ENCODE data around the gene OPN4. TPM values are rescaled to one million over a fixed set of nuclear protein-coding genes. Genes with fewer than 3 reads are reported as not detected.
A peak's percentile ranks its signal among the peaks of the same experiment; 100 is the strongest.

OPN4 gene
- total RNA-seq, 1 donor from 2014 or later, result not detected

DNA sequence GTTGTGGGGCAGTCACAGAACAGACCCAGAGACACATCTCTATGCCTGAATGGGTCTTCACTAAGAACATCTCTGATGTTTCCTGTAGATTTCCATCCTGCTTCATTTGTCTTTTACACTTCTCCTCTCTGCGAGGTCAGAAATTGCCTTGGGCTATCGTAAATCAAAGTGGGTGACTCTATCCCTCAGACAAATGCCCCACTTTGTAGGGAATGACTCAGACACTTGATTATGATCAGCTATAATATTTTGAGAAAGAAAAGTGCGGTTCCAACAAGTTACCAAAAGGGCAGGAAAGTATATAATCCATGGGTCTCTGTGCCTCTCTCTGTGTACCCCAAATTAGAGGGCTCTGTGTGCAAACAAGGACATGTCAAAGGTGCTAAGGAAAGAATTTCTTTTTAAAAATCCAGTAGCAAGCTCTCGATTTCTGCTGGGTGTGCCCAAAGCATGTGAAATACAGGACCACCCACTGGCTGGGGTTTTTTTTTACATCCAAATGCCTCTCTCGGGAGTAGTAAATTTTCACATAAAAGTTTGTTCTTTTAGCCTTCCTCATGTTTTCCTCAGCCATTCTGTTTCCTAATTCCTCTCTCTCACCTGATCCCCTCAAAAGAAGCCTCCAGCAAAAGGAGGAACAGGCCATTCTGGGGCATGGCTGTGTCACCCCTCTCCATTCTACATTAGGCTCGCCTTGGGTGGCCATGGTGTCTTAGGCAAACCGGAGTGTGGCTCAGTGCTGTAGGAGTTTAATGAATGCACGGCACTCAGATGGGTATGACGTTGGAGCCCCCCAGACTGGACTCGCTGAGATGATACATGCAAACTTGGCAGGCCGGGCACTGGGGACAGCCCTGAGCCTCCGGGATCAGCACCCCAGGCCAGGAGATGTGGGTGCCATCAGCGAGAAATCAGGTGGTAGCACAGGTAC is 6.3 kb upstream of the OPN4 start:
- no peak for ATAC-seq

GRCh38 chr10:86648704-86649427 is 5.5 kb upstream of the OPN4 start:
- ATAC-seq, result peak; percentile 64

DNA sequence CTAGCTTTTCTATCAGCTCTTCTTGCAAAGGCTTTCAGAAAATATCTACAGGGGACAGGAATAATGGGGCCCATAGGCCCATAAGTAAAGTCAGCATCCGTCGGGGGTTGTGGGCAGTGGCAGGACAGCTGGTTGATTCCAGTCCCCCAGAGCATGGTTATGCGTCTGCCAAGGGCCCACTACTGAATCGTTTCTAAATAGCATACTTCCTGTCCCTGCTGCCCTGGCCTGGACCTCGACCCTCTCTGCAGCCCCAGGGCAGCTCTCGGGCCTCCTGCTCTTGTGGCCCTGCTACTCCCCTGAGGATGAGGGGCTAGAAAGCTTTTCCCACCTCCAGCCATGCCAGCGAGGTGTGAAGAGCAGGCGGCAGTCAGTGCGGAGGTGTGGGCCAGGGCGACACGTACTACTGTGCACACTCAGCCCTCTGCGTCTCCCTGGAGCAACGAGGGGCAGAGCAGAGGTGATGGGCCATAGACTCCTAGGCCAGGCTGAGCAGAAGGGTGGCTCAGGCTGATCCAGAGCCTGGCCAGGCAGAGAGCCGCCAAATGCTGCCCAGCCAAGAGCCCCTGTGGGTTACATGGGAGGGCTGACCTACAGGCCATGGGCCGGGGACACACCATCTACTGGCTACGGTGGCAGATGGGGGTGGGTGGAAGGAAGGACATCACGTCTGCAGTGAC is 4.7 kb upstream of the OPN4 start:
- ATAC-seq, result no peak

GRCh38 chr10:86650151-86650550 is 4.2 kb upstream of the OPN4 start:
- no peak for ATAC-seq

GRCh38 chr10:86651021-86651471 is 3.3 kb upstream of the OPN4 start:
- no peak for ATAC-seq

DNA sequence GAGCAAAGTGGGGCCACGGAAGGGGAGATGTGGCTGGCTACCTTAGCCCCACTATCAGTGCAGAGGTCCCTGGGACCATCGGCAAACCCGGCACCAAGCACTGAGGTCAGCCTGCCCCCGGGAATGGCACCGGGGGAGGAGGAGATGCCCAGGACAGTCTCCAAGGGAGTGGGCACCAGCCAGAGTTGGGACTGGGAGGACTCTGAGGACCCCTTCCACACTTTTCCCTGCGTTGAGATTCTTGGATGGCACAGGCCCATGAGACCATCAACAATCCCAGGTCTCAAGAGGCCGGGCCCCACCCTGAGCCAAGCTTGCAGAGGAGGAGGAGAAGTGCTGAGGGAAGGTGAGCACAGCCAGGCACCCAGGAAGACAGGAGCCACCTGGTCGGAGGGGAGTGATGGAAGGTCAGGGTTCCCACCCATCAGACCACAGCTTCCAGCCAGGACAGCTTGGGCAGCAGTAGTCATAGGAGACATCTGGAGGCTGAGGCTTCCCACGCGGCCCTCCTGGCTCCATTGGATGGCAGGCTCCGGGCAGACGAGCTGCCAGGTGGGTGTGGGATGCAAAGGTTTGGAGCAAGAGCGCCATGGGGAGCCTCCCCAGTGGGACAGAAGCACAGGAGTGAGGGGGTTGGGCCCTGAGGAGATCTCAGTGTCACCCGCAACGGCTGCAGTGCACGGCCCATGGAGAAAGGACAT is 2.6 kb upstream of the OPN4 start:
- ATAC-seq, result no peak

GRCh38 chr10:86652361-86653202 is 1.8 kb upstream of the OPN4 start:
- no peak for ATAC-seq

GRCh38 chr10:86653379-86653778 is 968 bp upstream of the OPN4 start:
- ATAC-seq, result no peak

GRCh38 chr10:86653987-86654386 is 360 bp upstream of the OPN4 start:
- no peak for ATAC-seq

- no peak for ATAC-seq
These were observed 810 bp downstream of the OPN4 start for GRCh38 chr10:86655173-86655540.

DNA sequence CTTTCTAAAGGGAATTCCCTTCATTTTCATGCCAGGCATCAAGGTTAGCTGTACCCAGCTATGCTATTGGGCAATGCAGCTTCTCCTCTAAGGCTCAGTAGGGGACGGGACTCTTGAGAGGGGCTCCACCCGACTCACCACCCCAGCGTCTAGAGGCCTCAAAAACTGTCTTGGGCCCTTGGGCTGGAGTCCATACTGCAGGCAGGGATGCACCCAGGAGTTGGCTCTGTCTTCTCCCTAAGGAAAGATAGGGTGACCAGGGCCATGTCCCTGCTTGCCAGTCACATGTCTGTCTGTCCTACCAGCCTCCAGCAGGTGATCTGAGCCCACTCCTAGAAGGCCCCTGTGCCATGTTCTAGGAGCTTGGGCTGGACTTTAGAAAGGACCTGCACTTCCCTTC is 1.2 kb downstream of the OPN4 start:
- ATAC-seq, result no peak

DNA sequence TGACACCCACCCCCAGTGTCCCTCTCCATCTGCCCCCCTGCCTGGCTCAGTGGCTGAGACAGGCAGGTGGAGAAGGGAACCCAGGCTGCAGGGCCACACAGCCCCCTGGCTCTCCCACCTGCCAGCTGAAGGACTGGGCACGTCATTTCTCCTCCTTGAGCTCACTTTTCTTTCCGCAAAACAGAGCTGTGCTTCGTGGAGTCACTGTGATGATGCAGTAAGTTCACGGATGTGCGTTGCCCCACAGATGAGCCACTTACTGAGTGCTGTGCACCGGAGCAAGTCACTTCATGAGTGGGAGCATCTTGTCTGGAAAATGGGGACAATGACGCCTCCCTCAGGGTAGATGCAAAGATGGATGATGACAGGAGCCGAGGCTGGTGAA is 2.7 kb downstream of the OPN4 start:
- no peak for ATAC-seq

GRCh38 chr10:86657396-86658011 is 3.2 kb downstream of the OPN4 start:
- ATAC-seq, result no peak

DNA sequence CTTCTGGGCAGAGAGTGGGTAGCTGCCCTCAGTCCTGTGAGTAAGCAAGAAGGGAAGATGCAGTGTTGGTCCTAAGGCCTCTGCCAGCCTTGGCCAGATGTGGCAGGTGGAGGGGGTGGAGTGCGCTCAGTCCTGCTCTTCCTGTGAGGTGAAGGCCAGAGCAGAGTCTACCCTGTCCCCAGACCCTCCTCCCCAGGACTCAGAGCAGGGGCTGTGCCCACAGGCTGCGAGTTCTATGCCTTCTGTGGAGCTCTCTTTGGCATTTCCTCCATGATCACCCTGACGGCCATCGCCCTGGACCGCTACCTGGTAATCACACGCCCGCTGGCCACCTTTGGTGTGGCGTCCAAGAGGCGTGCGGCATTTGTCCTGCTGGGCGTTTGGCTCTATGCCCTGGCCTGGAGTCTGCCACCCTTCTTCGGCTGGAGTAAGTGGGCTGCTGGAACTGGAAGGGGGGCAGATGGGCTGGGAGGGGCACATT is 4.0 kb downstream of the OPN4 start:
- ATAC-seq, result no peak

- ATAC-seq, result no peak
These were observed 4.4 kb downstream of the OPN4 start for GRCh38 chr10:86658751-86659150.

GRCh38 chr10:86659161-86659691 is 4.9 kb downstream of the OPN4 start:
- ATAC-seq, result no peak

- ATAC-seq, result no peak
These were observed 5.5 kb downstream of the OPN4 start for GRCh38 chr10:86659721-86660453.

GRCh38 chr10:86661161-86662025 is 7.0 kb downstream of the OPN4 start:
- peak; percentile 27 for ATAC-seq

Measured in esophagus mucosa (tissue), 1 donor.